ENCODE results near the gene ZNF444.
"Not testable (repeated sequence)": the region's sequence is repeated elsewhere in the genome, so short reads cannot be mapped to it uniquely, and the experiment has no call there.

ZNF444 gene

GRCh38 chr19:56140583-56141416 lies at the start of gene ZNF444:
TSS of gene ZNF444 (plus strand) at chr19:56141287. CDS start at chr19:56146912, 5,625 bp downstream.
- DNase-seq, result peak; percentile 99

GRCh38 chr19:56091751-56092546 lies 49.1 kb upstream of the ZNF444 start:
- no peak for DNase-seq

GRCh38 chr19:56092685-56093631 lies 48.1 kb upstream of the ZNF444 start:
- no peak for DNase-seq

- DNase-seq, result no peak
These were observed 46.6 kb upstream of the ZNF444 start for GRCh38 chr19:56094449-56094848.

- no peak for DNase-seq
These were observed 44.4 kb upstream of the ZNF444 start for GRCh38 chr19:56096665-56097064.

GRCh38 chr19:56097306-56097705 lies 43.8 kb upstream of the ZNF444 start:
- DNase-seq, result no peak

- DNase-seq, result no peak
These were observed 43.3 kb upstream of the ZNF444 start for GRCh38 chr19:56097776-56098175.

GRCh38 chr19:56098237-56098636 lies 42.9 kb upstream of the ZNF444 start:
- DNase-seq, result not testable (repeated sequence)

- no peak for DNase-seq
These were observed 42.1 kb upstream of the ZNF444 start for GRCh38 chr19:56098731-56099568.

GRCh38 chr19:56099638-56100539 lies 41.2 kb upstream of the ZNF444 start:
- no peak for DNase-seq

- DNase-seq, result no peak
These were observed 40.0 kb upstream of the ZNF444 start for GRCh38 chr19:56101095-56101494.

- no peak for DNase-seq
These were observed 39.1 kb upstream of the ZNF444 start for GRCh38 chr19:56101746-56102535.

- DNase-seq, result no peak
These were observed 38.0 kb upstream of the ZNF444 start for GRCh38 chr19:56103027-56103614.

- DNase-seq, result no peak
These were observed 36.7 kb upstream of the ZNF444 start for GRCh38 chr19:56104423-56104822.

GRCh38 chr19:56105090-56105701 lies 35.9 kb upstream of the ZNF444 start:
- peak; percentile 42 for DNase-seq

GRCh38 chr19:56105831-56106396 lies 35.2 kb upstream of the ZNF444 start:
- not testable (repeated sequence) for DNase-seq

GRCh38 chr19:56106397-56106849 lies 34.7 kb upstream of the ZNF444 start:
- DNase-seq, result no peak

GRCh38 chr19:56106993-56107392 lies 34.1 kb upstream of the ZNF444 start:
- no peak for DNase-seq

Measured in stimulated activated CD4-positive, alpha-beta T cell treated with anti-CD3 and anti-CD28 coated beads, Interleukin-1b, Interleukin-23, amount 100 ng/mL, for 48 hours (primary cell).